NK-92 (cell line): Measurements from ENCODE around the gene ME3.

Experiments used
- DNase-seq: peaks from one replicate; lab custom pipeline; 2025; ENCODE audit not compliant: unreplicated experiment; lab: John Stamatoyannopoulos, UW

The ME3 gene

GRCh38 chr11:86589856-86590589, 82.4 kb downstream of the ME3 start:
- no peak for DNase-seq

GRCh38 chr11:86589204-86589603, 83.2 kb downstream of the ME3 start:
- no peak for DNase-seq

GRCh38 chr11:86588566-86589090, 83.8 kb downstream of the ME3 start:
- no peak for DNase-seq

DNA sequence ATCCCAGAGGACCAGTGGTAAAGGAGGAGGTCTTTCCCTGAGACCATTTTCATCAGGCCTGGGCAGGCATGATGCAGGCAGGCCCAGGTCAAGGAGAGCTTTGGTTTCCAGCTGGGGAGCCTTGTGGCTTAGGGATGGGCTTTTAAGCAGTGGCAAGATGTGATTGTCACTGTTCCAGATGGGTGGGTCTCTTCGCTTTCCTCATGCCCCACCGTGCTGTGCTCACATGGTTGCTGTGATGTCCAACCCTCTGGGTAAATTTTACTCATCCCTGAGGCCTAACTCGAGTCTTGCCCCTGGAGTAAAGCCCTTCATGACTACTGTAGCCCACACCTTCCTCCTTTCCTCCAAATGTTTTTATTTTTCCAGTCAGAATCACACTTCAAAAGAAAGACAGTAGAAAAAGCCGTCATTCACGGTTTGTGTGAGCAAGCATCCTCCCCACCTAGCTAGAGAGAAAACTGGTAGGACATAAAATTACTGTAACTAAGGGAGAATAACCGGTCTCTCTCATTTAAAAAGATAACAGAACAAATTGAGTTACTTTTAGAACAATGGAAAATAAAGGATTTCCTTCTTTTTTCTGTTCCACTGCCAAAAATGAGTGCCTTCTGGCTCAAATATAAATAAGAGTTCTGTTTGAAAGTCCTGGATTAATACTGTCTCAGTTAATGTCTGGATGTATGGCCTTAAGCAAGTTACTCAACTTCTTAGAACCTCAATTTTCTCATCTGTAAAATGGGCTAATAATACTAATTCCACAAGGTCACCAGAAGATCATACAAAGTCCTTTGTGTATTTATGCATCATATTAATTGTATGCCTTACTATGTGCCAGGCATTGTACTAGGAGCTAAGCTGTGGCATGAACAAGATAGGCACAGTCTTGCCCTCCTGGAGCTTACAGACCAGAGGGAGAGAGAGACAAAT, 84.9 kb downstream of the ME3 start:
- DNase-seq: no peak

GRCh38 chr11:86586307-86586706, 86.1 kb downstream of the ME3 start:
- DNase-seq: no peak

DNA sequence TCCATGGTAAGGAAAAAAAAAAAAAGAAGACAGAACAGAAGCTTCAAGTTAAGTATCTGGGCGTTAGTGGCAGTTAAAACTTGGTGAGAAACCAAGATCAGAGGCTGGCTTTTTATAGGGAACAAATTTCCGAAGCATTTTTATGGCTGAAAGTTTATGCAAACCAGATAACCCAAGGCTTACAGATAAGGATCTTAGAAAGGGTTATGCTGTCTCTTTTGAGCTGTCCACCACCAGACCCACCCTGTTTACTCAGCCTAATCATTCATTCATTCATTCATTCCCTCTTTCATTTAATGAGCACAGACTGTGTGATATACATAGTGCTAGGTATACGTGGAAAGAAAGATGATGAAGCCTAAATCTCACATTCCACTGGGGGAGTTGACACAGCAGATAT, 89.5 kb downstream of the ME3 start:
- DNase-seq: no peak

GRCh38 chr11:86580535-86580934, 91.9 kb downstream of the ME3 start:
- DNase-seq: no peak

GRCh38 chr11:86579406-86579731, 93.0 kb downstream of the ME3 start:
- no peak for DNase-seq

- no peak for DNase-seq
Observed at GRCh38 chr11:86578727-86579405, 93.5 kb downstream of the ME3 start.

DNA sequence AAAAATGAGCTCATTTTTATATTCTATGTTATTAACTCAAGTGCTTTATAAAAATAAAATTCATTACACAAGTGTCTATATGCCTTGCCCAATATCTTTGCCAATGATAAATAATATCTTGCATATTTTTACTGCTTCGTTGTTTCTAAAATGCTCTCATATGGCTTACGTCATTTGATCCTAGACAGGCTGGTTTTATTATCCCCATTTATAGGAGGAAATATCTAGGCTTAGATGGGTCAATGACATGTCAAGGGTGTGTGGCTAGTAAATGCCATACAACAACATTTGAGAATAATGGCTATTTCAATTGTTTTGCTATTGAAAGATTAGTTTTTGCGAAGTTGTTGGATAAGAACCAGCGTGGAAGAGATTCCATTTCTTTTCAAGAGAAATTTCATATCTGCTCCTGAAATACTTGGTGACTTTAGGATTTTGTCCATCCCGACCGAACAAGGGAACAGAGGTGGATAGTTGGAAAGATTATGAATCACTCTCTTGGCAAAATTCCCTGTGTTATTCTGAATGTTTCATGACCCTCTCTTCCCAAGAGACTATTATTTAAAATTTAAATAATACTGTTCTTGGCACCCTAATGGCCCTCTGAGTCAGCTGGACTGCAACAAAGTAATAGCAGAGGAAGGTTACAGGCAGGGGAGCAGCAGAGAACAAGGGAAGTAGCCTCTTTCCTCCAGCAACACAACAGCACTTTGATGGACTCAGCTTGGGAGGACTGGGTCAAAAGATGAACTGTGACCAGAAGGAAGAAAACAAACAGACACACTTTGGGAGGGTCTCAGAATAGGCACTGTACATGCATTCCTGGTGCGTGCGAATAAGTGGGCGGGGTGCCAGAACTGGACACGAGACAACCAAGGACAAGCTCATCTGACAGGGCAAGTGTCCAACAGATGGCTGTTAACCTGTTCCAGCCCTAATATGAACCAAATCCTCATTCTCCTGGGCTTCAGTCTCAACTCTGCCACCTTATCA, 94.5 kb downstream of the ME3 start:
- no peak for DNase-seq

DNA sequence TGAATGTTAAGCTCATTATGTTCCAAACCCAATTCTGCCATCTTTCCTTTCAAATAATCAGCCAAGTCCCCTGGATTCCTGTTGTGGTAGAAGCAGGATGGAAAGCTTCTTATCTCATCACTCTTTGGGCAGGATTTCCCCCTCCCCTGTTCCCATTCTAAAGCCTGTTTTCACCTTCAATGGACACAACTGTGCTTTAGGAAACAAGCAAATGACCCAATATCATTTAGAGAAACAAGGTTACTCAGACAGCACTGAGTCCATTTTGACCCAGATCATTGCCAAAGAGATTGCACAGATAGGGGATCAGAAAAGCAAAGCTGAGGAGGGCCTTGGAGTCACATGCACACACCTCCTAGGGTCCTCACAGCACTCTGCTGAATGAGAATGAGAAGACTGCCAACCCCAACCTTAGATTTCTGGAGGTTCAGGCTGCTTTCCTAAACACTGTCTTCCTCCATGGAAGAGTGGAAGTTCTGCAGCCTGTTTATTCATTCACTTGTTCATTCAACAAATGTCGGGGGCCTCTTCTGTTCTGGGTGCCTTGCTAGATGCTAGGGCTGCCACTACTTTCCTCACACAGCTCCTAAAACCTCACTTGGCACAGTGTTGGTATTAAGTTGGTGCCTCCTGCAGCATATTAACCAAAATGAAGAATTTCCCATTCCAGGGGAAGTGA, 95.3 kb downstream of the ME3 start:
- no peak for DNase-seq

DNA sequence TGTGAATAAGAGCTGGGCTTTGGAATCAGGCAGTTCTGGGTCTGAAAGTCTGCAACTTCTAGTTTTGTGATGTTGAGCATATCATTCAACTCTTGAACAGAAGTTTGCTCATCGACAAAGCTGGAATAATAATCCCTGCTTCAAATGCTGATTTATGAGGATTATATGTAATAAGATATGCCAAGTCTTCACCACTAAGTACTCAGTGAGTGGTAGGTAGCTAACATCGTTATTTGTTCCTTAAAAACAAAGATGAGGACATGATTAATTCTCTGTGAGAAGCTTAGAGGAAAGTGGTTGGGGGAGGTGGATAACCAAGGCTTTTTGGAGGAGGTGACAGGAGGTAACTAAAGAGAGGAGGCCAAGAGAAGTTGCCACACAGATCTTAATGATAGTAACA, 96.5 kb downstream of the ME3 start:
- DNase-seq: no peak

GRCh38 chr11:86575208-86575855, 97.1 kb downstream of the ME3 start:
- DNase-seq: no peak

DNA sequence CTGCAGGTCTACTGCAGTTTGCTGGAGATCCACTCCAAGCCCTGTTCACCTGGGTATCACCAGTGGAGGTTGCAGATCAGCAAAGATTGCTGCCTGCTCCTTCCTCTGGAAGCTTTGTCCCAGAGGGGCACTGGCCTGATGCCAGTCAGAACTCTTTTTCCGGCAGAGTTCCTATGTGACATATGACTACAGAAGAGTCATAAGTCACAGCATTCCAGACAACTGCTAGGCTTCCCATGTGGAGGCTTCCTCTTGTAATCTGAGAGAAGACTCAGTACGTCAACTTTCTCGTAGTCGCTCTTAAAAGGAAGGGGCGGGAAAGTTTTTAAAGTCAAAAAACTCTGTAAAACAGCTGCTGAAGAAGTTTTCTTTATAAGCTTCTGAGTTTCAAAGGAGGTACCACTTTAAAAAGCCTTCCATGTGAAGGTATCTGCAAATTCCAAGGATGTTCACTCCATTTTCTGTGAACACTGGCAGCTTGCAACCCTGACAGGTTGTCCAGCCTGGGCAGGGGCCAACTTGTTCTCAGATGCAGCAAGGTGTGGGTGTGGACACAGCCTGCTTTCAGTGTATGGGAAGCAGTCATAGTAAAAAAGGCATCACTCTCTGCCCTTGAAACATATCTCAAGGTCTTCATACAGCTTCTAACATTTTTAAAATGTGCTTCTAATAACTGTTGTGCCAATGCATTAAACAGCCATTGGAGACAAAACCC, 97.8 kb downstream of the ME3 start:
- DNase-seq: no peak

DNA sequence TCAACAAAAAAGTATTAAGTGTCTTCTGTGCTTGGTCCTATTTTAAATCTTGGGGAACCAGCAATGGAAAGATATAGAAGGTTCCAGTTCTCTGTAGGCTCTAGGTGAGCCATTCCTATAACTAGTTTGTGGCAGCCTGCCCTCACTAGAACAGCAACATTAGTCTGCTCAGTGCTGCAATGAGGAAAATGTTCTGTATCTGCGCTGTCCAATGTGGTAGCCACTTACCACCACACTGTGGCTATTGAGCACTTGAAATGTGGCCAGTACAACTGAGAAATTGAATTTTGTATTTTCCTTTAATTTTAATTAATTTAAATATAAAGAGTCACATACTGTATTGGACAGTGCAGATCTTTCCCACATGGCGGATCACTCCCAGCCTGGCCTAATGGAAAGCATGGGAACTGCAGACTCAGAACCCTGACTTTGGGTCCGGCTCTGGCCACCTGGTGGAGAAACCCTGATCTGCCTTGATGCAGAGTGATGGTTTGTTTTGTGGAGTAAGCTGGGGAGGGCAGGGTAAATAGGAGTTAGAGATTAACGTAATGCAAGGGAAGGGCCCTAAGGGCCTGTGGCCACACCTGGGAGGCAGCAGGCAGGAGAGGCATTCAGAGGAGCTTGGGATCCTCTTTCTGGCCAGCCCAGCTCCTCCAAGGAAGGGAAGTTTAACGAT, 101.0 kb downstream of the ME3 start:
- no peak for DNase-seq

DNA sequence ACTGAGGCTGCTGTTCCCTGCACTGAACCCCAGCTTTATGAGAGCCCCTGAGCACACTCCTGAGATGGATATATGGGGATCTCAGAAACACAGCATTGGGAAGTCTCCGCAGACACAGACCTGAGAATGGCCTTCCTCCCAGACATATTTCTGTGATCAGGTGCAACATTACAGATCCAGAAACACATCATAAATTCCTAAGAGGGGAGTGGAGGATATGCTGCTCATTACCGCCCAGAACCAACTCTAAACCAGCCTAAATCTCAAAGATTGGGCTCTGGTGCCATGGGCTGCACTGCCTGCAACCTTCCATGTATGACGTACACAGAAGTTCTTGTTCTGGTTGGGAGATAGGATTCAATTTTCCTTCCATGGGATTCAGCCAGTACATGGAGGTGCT, 102.0 kb downstream of the ME3 start:
- DNase-seq: no peak

GRCh38 chr11:86570020-86570419, 102.4 kb downstream of the ME3 start:
- no peak for DNase-seq

GRCh38 chr11:86569109-86569508, 103.3 kb downstream of the ME3 start:
- no peak for DNase-seq
